GM10266 (cell line): Measurements from ENCODE around the gene INF2.

Experiments used
- DNase-seq: peaks from one replicate; pipeline ENCODE4 v3.0.0; 2012; ENCODE audit errors: extremely low spot score
- CTCF ChIP-seq: IDR thresholded peaks from 2 replicates; pipeline ENCODE4 v1.5.1; 2012; ENCODE audit warnings: mild to moderate bottlenecking, low read depth; ENCODE audit not compliant: control insufficient read depth, insufficient read depth; ENCODE audit errors: missing control alignments

The INF2 gene

GRCh38 chr14:104694475-104694950, 5.1 kb downstream of the INF2 start:
- no peak for TF ChIP-seq CTCF
- no peak for DNase-seq

GRCh38 chr14:104694991-104695659, 5.7 kb downstream of the INF2 start:
- TF ChIP-seq CTCF = no peak
- no peak for DNase-seq

GRCh38 chr14:104695660-104696000, 6.2 kb downstream of the INF2 start:
- DNase-seq = no peak
- TF ChIP-seq CTCF = no peak

GRCh38 chr14:104696671-104697316, 7.4 kb downstream of the INF2 start:
- TF ChIP-seq CTCF = no peak
- DNase-seq = no peak

- DNase-seq = no peak
- TF ChIP-seq CTCF = no peak
Measured at GRCh38 chr14:104697317-104697703, 7.9 kb downstream of the INF2 start.

- TF ChIP-seq CTCF = no peak
- no peak for DNase-seq
Measured at GRCh38 chr14:104697892-104698583, 8.6 kb downstream of the INF2 start.
